Stimulated activated CD4-positive, alpha-beta T cell treated with anti-CD3 and anti-CD28 coated beads, Interleukin-4, amount 100 ng/mL, for 48 hours (primary cell): ENCODE results near the gene CIART.
"Not testable (repeated sequence)": the region's sequence is repeated elsewhere in the genome, so short reads cannot be mapped to it uniquely, and the experiment has no call there.

ENCODE experiments used
- DNase-seq, 2 donors: peaks; one replicate each; pipeline ENCODE4 v3.0.0-alpha.2; 2020; ENCODE audit warnings: low read depth in 2 of 2

CIART gene

DNA sequence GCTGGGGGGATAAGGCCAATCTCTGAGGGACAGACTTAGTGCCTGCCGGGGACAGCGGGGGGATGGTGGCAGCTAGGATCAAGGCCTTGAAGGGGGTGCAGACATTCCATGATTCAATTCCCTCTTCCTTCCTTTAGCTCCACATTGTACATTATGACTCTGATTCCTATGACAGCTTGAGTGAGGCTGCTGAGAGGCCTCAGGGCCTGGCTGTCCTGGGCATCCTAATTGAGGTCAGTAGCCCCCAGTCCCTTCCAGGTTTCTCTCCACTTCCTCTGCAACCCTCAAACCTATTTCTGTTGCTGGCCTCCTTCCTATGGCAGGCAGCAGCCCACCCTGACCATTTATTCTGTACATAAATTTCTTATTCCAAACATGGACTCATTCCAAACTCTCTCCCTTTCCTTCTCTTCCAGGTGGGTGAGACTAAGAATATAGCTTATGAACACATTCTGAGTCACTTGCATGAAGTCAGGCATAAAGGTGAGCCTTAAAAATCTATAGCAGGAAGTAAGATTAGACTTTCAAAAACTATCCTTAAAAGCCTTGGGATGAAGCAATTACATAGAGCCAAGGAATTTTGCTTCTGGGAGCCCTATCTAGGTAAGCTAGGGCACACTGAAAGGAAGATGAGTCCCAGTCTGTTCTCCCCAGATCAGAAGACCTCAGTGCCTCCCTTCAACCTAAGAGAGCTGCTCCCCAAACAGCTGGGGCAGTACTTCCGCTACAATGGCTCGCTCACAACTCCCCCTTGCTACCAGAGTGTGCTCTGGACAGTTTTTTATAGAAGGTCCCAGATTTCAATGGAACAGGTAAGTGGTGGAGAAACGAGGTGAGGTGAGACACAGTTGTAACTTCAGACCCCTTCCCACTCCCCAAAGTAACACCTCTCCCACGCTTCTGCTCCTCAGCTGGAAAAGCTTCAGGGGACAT lies 19.7 kb upstream of the CIART start:
- no peak for DNase-seq

DNA sequence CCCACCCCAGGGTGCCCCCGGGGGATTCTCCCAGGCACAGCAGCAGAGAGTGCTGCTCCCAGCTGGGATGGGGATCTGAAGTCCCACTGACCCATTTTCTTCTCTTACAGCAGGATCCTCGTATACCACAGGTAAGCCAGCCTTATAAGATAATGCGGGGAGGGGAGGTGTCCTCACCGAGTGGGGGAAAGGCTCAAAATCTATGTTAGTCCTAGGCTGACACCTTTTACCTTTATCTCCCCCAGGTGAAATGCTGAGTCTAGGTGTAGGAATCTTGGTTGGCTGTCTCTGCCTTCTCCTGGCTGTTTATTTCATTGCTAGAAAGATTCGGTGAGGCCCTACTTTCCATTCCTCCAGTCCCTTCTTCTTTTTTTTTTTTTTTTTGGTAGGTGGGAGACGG lies 18.8 kb upstream of the CIART start:
- no peak for DNase-seq

DNA sequence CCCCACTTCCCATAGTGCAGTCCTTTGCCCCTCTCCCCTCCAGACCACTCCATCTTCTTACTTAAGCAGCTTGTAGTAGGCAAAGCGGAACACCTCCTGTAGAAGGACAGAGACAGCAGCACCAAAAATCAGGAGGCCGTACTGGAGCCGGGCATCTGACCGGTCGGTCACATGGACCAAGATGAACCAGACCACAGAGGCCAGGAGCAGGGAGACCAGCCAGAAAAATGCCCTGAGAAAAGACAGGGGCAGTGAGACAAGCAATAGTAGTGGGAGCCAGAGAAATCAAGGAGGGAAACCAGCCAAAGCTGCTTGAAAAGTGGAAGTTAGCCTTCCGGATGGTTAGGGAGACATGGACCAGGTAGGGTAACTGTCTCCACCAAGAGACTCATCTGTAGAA lies 14.5 kb upstream of the CIART start:
- no peak for DNase-seq

DNA sequence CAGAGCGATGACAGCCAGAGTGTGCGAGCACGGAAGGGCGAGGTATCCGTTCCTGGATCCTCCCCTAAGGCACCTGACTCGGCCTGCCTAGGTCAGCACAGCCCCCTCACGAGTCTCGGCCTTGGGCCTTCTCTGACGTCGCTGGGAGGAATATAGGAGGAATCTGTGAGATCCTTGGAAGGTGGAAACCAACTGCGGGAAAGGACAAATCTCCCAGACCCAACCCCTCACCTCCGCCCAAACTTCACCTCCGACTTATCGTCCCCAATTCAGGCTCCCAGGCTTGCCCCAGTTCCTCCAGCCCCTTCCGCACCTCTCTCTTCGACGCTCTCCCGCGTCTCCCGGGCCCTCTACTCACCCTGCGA lies 14.0 kb upstream of the CIART start:
- peak in 1 of 2 donors; percentile 19 for DNase-seq

DNA sequence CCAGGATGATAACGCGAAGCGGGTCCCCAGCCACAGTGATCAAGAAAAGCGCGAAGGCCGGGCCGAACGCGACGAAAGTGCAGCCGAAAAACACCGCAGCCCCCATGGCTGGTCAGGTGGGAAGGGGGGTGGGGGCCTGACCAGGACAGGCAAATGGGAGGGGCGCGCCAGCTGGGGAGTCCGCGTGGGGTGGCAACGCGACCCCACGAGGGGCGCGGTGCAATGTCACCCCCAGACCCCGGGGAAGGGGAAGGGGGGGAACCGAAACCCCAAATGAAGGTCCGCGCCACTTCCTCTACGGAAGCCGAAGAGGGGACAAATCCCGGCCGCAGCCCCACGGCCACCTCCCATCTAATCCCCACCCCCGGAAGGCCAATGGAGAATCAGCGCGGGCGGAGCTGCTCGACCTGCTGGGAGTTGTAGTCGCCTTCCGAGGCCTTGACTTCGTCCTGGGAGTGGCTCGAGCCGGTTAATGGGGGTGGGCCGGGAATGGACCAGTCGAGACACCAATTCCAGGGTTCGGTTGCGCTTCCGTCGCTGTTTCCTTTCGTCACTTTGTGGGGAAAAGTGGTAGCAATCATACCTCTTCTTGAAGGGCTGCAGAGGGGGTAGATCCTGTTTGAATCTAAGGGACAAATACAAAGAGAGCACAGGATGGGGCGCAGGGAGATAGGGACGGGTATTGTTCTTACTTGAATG lies 13.5 kb upstream of the CIART start, which contains the start of gene APH1A:
APH1A (minus strand) TSS at position 312 of the 699 bp plus-strand sequence; CDS start at position 106, 206 bp downstream.
- DNase-seq, result peak; percentile 87 to 95

DNA sequence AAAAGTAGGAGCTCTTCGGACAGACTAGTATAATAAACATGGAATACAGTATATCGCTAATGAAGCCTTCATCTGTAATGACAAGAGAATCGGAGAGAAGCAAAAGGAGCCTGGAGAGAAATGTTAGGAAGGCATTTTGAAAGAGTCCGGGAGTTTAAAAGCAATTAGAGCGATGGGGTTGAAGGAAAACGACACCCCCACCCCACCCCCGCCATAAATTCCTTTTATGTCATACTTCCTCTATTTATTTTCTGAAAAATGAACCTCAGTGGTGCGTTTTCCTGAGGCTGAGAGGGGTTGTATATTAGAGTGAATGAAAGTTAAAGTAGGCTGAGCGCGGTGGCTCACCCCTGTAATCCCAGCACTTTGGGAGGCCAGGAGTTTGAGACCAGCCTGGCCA lies 12.9 kb upstream of the CIART start:
- no peak for DNase-seq

DNA sequence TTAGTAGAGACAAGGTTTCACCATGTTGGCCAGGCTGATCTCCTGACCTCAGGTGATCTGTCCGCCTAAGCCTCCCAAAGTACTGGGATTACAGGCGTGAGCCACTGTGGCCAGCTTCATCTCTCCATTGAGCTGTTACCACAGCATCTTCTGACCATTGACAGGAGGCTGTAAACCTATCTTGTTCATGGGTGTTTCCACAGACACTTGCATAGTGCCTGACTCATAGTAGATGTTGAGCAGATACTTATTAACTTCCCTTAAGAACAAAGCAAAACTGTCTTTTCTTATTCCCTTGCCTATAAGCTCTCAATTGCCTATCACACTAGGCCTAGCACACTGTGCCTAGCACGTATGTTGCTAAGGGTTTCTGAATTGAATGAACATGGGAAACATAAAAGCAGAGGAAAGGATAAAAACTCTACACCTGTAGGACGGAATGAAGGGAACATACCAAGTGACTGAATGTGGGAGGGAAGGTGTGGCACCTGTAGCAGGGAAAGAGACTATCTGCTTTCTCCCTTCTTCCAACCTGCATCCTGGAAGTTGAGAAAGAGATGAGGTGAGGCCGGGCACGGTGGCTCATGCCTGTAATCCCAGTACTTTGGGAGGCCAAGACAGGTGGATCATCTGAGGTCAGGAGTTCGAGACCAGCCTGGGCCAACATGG lies 10.9 kb upstream of the CIART start:
- DNase-seq, result no peak

DNA sequence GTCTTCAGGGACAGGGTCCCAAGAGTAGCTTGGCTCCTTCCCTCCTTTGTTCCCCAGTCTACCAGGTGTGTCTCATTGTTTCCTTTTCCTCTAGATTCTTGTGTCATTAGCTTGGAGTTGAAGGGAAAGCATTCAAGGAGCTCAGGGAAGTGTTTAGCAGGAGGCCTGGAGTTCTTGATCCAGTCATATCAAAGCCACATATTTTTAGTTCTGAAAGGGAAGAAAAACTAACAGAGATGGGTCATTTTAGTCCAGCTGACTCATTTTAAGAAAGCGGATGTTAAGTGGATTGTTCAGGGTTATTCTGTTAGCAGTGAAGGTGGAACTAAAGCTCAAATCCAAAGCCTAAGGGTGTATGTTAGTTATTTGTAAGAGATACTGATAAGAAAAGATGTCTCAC lies 9.0 kb upstream of the CIART start:
- no peak for DNase-seq

DNA sequence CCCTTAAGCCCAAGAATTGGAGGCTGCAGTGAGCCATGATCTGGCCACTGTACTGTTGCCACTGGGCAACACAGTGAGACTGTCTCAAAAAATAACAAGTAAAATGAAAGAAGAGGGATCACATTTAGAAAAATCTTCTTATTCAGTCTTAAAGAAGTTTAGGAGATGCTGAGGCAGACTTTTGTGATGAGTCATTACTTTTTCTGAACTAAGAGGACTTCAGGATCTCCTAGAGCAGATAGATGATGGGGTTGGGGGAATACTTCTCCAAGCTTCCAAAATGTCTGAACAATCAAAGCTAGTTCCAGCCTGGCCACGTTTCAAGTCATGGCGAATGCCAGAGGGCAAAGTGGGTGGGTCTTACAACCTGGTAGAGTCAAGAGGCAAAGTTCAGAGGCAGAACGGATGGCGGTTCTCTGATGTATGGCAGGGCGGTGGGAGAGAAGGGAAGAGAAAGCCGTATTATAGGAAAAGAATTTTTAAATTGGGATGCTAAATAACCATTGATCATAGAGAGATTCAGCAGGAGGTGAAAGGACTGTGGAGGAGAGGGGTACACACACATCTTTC lies 2.1 kb upstream of the CIART start:
- DNase-seq, result no peak

DNA sequence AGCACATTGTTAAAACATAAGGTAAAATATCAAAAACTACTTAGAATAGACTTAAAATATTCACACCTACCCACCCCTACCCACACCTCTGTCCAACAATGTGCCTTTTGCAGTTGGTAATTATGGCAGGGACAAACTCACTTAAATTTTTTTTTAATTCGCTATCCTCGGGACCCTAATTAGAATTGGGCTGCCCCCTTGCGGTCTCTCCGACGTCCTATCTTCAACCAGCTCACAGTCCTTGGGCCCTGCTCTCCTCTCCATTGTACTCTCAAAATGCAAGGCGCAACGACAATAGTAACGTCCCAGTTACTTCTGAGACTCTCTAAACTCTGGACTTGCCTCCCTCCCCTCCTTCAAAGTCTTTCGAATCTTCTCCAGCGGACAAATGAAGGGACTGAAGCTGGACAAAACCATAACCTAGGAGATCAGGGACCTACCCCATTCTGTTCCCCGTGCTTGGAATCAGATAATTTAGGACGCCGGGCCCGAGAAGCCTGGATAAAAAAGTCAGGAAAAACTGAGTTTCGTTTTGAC lies 1.1 kb upstream of the CIART start:
- DNase-seq, result peak; percentile 34 to 50

DNA sequence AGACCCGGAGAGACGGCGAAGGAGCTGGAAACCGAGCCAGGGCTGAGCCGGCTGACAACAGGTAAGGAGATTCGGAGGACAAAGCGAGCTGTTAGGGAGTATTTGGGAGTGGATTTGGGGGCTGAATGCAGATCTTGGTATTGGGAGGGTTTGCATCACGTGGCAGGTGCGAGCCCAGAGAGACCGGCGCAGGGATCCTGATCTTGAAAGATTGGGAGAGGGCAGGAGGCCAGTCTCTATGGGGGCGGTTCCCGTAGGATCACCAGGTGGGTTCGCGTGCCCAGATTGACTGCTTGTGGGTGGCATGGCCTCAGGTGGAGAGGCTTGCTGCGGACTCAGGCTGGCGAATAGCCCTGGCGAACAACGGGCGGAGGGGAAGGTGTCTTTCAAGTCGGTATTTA lies 204 bp downstream of the CIART start:
- DNase-seq, result no peak

DNA sequence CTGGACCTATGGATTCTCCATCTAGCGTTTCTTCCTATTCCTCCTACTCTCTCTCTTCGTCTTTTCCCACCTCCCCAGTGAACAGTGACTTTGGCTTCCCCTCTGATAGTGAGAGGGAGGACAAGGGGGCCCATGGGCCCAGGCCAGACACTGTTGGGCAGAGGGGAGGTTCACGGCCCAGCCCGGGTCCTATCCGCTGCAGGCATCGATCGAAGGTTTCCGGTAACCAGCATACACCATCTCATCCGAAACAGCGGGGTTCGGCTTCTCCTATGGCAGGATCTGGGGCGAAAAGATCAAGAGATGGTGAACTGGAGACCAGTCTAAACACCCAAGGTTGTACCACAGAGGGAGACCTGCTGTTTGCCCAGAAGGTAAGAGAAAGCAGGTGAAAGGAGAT lies 906 bp downstream of the CIART start:
- no peak for DNase-seq

DNA sequence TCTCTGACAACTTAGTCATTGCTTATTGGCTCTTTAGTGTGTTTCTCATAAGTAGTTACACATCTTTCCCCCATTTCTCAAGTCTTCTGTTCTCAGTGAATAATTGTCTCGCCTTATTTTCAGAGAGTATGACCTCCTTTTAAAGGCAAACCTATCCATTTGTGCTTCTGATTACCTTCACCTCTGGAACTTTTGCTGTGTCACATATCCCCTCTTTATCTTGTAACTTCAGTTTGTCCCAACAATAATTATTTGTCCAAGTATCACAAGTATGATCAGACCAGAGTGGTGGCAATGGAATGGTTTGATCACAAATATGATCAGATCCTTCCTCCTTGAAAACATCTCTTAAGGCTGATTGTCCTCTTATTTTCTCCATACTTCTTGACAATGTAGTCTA lies 6.0 kb downstream of the CIART start:
- DNase-seq, result no peak

DNA sequence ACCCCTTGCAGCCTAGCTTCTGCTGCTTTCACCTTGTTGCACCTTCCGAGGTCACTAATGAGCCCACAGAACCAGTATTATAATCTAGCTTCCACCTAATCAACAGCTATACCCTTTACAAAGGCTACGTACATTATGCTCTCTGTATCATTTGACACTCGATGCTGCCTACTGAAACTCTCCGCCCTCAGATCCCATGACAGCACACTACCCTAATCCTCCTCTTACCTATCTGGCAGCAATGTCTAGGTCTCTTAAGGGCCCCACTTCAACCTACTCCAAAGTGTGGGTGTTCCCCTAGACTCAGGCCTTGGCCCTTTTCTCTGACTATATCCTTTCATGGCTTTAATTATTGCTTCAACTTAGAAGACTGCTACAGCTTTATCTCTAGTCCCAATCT lies 6.5 kb downstream of the CIART start:
- DNase-seq, result no peak

DNA sequence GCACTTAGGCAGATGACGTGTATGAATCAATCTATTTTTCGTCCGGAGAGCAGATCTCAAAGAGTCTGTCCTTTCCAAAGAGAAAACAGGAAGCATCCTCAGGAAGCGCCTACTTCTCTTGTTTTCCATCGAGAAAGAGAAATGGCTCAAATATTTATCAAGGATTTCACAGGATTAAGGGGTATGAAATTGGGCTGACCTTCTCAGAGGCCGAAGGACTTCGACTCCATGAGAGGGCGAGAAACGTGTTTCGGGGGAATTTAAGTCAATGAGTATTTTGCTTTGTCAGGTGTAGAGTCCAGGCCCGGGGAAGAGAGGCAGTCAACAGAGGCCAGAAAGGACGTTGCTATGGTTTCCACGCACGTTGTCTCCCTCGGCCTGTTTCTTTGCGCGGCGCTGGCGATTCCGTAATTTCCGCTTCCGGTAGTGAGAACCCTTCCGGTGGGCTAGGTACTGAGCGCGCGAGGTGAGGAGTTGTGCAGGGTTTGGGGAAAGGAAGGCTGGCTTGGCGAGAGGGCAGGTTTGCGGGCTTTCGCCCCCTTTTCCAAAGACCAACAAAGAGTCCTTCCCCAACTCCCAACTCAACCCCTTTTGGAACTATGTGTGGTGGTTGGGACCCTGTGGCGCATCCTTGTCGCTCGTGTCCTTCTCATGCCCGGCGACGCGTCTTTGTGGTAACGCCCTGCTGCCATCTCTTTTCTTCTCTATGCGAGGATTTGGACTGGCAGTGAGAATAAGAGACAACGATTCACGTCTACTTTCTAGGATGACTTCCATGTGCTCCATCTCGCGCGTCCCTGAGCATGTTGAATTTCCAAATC lies 11.3 kb downstream of the CIART start, which contains the start of gene MRPS21:
MRPS21 (plus strand) TSS at position 429 of the 821 bp plus-strand sequence. CDS start 506 bp downstream, outside the sequence.
- DNase-seq, result peak; percentile 78 to 86

DNA sequence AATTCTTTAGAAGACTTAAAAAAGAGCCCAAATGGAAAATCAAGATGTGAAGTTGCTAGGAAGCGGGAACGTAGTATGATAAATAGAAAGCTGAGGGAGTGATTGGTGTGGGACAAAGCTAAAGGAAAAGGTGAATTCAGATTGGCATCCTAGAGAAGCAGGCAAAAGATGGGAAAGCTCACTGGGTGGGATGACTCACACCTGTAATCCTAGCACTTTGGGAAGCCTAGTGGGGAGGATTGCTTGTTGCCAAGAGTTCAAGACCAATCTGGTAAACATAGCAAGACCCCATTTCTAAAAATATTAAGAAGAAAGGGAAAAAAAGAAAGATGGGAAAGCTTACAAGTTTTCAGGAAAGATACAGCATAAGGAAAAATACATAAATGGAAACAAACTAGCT lies 13.1 kb downstream of the CIART start:
- DNase-seq, result no peak

DNA sequence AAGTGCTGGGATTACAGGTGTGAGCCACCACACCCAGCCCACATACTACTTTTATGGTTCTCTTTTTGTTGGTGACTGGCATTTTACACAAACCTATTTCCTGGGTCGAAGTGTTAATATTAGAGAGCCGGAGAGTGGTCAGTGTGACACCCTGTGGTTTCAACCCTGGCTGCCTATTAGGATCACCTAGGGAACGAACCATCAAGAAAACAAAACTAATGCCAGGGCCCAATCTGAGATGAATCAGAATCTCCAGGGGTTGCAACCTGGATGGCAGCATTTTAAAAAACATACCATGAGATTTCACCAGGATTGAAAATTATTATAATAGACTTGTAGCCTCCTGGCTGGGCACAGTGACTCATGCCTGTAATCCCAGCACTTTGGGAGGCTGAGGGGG lies 17.4 kb downstream of the CIART start:
- DNase-seq, result no peak

DNA sequence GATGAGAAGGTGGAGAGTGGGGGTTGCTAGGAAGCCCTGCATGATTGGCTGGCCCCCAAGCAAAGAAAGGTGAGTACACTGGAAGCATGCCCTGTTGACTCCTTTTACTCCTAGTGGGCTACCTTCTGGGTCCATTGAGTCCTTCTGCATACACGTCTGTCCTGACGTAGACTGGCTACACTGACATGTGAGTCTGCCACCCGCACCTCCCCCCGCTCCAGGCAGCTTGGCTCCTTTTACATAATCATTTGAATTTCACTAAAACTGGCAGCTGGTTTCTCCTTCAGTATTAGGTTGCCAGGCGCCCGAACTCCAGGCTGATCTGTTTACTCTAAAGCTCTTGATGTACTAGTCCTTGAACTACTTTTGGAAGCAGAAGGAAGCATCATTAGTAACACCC lies 20.0 kb downstream of the CIART start:
- no peak for DNase-seq

DNA sequence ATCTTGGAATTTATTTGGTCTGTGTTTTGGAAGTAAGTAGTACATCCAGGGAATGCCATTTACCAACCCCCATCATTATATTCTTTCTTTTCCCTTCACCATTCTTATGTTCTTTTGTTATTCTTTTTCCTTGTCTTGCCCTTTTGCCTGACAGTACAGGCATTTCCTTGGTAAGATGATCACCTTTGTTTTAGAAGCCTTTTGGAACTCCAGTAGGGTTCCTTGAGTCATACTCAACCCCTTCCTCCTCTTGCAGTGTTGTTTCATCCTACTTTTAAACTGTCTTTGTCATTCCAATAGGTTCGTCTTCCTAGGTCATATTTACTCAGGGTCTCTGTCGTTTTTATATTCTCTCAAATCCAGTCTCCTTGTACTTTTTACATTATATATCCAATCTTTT lies 20.5 kb downstream of the CIART start:
- DNase-seq, result no peak

DNA sequence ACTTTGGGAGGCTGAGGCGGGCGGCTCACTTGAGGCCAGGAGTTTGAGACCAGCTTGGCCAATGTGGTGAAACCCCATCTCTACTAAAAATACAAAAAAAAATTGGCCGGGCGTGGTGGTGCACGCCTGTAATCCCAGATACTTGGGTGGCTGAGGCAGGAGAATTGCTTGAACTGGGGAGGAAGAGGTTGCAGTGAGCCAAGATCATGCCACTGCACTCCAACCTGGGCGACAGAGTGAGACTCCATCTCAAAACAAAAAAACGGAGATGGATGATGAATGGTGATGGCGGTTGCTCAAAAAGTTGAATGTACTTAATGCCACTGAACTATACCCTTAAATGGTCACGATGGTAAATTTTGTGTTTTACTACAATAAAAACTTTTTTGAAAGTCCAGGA lies 26.2 kb downstream of the CIART start:
- DNase-seq, result not testable (repeated sequence)
